ENCODE measurements around the gene PALD1. TPM values are rescaled to one million over a fixed set of nuclear protein-coding genes. Genes with fewer than 3 reads are reported as not detected.

PALD1 gene
- total RNA-seq, 2 experiments from 2014 or later, result 0.36 to 0.44 TPM

GRCh38 chr10:70549351-70549961, 70.9 kb downstream of the PALD1 start:
- intact Hi-C loops (cut with DNase I, micrococcal nuclease), result no loop called here
- Histone ChIP-seq H3K27ac (ENCODE audit: low read depth in 1 of 2, low read length in 2 of 2) (no peak overlapping the region), H3K9me3 (ENCODE audit: control insufficient read depth in 1 of 2, insufficient read depth in 1 of 2, low read length in 2 of 2) (no peaks in the 10 kb centered on the region), H3K4me3 (ENCODE audit: low read length) (no peak overlapping the region), H3K36me3 (ENCODE audit: insufficient read depth, low read length) (no peaks in the 10 kb centered on the region), H3K4me1 (ENCODE audit: insufficient read depth, low read length) (no peaks in the 10 kb centered on the region), H3K27me3 (ENCODE audit: control insufficient read depth in 1 of 2, insufficient read depth in 2 of 2, low read length in 2 of 2) (no peaks in the 10 kb centered on the region)
- no peak for TF ChIP-seq CTCF (IDR thresholded peaks at IDR 0.05)
- DNase-seq (no peak), ATAC-seq (ENCODE audit: poor library complexity) (no peak)
- ChIA-PET POLR2A (no interaction called here), CTCF (interaction anchor here (0.7 to 1.7 kb wide), 4 partner anchors 89 to 247 kb away, joined by 3 to 10 read pairs (median 3); no protein-coding TSS in a partner anchor)
- no peaks in the 10 kb centered on the region for H3K36me3 Mint-ChIP-seq (ENCODE audit: low read depth)
- H3K4me1 Mint-ChIP-seq (ENCODE audit: low read depth), result no peaks in the 10 kb centered on the region
- no peak overlapping the region for H3K27ac Mint-ChIP-seq
- no peak overlapping the region for H3K4me3 Mint-ChIP-seq
- H3K27me3 Mint-ChIP-seq, result no peaks in the 10 kb centered on the region
- no peaks in the 10 kb centered on the region for H3K9me3 Mint-ChIP-seq

- H3K27ac Mint-ChIP-seq, result no peak overlapping the region
- DNase-seq (peak; percentile 52 to 83 (median 68)), ATAC-seq (ENCODE audit: poor library complexity) (peak; percentile 87)
- Histone ChIP-seq H3K9me3 (ENCODE audit: control insufficient read depth in 1 of 2, insufficient read depth in 1 of 2, low read length in 2 of 2) (no peaks in the 10 kb centered on the region), H3K4me1 (ENCODE audit: insufficient read depth, low read length) (no peaks in the 10 kb centered on the region), H3K36me3 (ENCODE audit: insufficient read depth, low read length) (no peaks in the 10 kb centered on the region), H3K27me3 (ENCODE audit: control insufficient read depth in 1 of 2, insufficient read depth in 2 of 2, low read length in 2 of 2) (no peaks in the 10 kb centered on the region), H3K4me3 (ENCODE audit: low read length) (no peak overlapping the region), H3K27ac (ENCODE audit: low read depth in 1 of 2, low read length in 2 of 2) (no peak overlapping the region)
- H3K4me1 Mint-ChIP-seq (ENCODE audit: low read depth), result no peaks in the 10 kb centered on the region
- no peaks in the 10 kb centered on the region for H3K36me3 Mint-ChIP-seq (ENCODE audit: low read depth)
- H3K9me3 Mint-ChIP-seq, result no peaks in the 10 kb centered on the region
- peak; percentile 83 for TF ChIP-seq CTCF (IDR thresholded peaks at IDR 0.05)
- ChIA-PET CTCF (interaction anchor here (1.0 to 1.7 kb wide), 4 partner anchors 9 to 246 kb away, joined by 3 to 10 read pairs (median 4); no protein-coding TSS in a partner anchor), POLR2A (no interaction called here)
- H3K27me3 Mint-ChIP-seq, result no peaks in the 10 kb centered on the region
- intact Hi-C loops (cut with DNase I, micrococcal nuclease), result loop anchor here (1.0 to 2.0 kb wide), 5 partner anchors 209 to 659 kb away; no protein-coding TSS in a partner anchor
- no peak overlapping the region for H3K4me3 Mint-ChIP-seq
Measured at GRCh38 chr10:70549962-70550458, 71.4 kb downstream of the PALD1 start.

GRCh38 chr10:70550459-70550858, 71.9 kb downstream of the PALD1 start:
- no peaks in the 10 kb centered on the region for H3K27me3 ChIP-seq (ENCODE audit: control insufficient read depth in 1 of 2, insufficient read depth in 2 of 2, low read length in 2 of 2)
- DNase-seq (no peak), ATAC-seq (ENCODE audit: poor library complexity) (no peak)
- Mint-ChIP-seq H3K9me3 (no peaks in the 10 kb centered on the region), H3K27me3 (no peaks in the 10 kb centered on the region), H3K4me3 (no peak overlapping the region), H3K36me3 (ENCODE audit: low read depth) (no peaks in the 10 kb centered on the region), H3K27ac (no peak overlapping the region), H3K4me1 (ENCODE audit: low read depth) (no peaks in the 10 kb centered on the region)
- H3K36me3 ChIP-seq (ENCODE audit: insufficient read depth, low read length), result no peaks in the 10 kb centered on the region
- ChIA-PET POLR2A (no interaction called here), CTCF (interaction anchor here (1.0 to 1.7 kb wide), 4 partner anchors 9 to 246 kb away, joined by 3 to 10 read pairs (median 4); no protein-coding TSS in a partner anchor)
- no peak overlapping the region for H3K4me3 ChIP-seq (ENCODE audit: low read length)
- no peaks in the 10 kb centered on the region for H3K4me1 ChIP-seq (ENCODE audit: insufficient read depth, low read length)
- H3K9me3 ChIP-seq (ENCODE audit: control insufficient read depth in 1 of 2, insufficient read depth in 1 of 2, low read length in 2 of 2), result no peaks in the 10 kb centered on the region
- TF ChIP-seq CTCF (IDR thresholded peaks at IDR 0.05), result no peak
- H3K27ac ChIP-seq (ENCODE audit: low read depth in 1 of 2, low read length in 2 of 2), result no peak overlapping the region
- intact Hi-C loops (cut with DNase I, micrococcal nuclease), result loop anchor here (1.0 to 2.0 kb wide), 5 partner anchors 209 to 658 kb away; no protein-coding TSS in a partner anchor

Data from CD4-positive, alpha-beta T cell (primary cell).